Hematopoietic multipotent progenitor cell treated with erythropoietin and hydrocortisone succinate and interleukin-3 and kit ligand, for 8 days (in vitro differentiated cells): Measurements from ENCODE around the gene SOX2.

Source experiments
- DNase-seq: peaks from one replicate; pipeline ENCODE4 v3.0.0-alpha.2; 2015

Gene SOX2

DNA sequence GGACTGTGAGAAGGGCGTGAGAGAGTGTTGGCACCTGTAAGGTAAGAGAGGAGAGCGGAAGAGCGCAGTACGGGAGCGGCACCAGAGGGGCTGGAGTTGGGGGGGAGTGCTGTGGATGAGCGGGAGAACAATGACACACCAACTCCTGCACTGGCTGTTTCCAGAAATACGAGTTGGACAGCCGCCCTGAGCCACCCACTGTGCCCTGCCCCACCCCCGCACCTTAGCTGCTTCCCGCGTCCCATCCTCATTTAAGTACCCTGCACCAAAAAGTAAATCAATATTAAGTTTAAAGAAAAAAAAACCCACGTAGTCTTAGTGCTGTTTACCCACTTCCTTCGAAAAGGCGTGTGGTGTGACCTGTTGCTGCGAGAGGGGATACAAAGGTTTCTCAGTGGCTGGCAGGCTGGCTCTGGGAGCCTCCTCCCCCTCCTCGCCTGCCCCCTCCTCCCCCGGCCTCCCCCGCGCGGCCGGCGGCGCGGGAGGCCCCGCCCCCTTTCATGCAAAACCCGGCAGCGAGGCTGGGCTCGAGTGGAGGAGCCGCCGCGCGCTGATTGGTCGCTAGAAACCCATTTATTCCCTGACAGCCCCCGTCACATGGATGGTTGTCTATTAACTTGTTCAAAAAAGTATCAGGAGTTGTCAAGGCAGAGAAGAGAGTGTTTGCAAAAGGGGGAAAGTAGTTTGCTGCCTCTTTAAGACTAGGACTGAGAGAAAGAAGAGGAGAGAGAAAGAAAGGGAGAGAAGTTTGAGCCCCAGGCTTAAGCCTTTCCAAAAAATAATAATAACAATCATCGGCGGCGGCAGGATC, at the start of gene SOX2:
TSS of gene SOX2 (plus strand) at position 601 of the 811 bp plus-strand sequence. CDS start 436 bp downstream, outside the sequence.
- peak; percentile 13 for DNase-seq

- DNase-seq: no peak
Measured at GRCh38 chr3:181683563-181683962, 28.2 kb upstream of the SOX2 start.

DNA sequence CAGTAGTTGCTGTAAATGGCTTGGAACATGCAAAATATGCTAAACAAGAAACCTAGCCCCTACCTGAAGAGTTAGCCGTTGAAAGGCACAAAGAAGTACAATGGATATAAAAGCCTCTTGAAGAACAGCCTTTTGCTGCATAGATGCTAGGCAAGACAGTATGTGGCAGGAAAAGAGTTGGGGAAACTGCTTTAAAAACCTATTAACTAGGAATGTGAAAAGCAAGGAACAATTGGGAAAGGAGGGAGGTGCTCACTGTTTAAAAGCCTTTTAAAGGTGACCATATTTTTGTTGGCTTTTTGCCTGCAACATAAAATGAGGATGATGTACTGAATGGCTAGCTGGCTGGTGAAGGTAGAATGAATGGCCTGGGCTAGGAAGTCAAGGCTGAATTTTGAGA, 24.5 kb upstream of the SOX2 start:
- no peak for DNase-seq

- no peak for DNase-seq
Measured at GRCh38 chr3:181687731-181688130, 24.0 kb upstream of the SOX2 start.

DNA sequence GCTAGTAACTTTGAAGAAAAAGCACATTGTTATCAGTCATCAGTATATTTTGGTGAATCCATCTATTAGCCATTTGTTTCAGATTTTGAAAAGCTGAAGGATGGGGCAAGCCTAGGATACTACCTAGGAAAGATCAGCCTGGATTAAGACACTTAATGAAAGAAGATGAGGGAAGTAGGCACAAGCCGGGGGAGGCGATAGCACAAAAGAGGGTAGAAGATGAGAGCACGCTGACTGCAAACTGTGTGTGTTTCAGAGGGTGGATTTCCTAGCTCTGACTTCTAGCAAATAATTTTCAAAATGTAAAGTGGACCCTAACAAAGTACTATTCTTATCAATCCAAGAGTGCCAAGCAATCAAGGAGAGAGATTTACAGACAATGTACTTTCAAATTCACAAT, 22.2 kb upstream of the SOX2 start:
- DNase-seq: no peak

DNA sequence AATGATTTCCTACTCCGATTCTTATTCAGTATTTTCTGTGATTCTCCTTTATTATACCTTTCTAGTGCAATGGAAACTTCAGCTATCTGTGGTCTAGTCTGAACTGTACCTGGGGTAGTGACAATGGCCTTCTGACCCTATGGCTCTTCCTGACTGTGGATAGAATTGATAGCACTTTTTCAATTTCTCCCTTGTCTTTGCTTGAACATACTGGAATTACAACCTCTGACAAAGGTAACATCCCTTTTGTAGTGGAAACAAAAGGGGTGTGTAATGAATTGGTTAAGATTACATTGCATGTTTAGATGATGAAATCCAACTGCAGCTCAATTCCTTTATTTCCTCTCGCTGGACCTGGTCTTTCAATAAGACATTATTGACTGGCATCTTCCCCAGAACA, 21.0 kb upstream of the SOX2 start:
- no peak for DNase-seq

- DNase-seq: no peak
Measured at GRCh38 chr3:181691901-181692300, 19.8 kb upstream of the SOX2 start.

- no peak for DNase-seq
Measured at GRCh38 chr3:181692311-181693145, 19.2 kb upstream of the SOX2 start.

DNA sequence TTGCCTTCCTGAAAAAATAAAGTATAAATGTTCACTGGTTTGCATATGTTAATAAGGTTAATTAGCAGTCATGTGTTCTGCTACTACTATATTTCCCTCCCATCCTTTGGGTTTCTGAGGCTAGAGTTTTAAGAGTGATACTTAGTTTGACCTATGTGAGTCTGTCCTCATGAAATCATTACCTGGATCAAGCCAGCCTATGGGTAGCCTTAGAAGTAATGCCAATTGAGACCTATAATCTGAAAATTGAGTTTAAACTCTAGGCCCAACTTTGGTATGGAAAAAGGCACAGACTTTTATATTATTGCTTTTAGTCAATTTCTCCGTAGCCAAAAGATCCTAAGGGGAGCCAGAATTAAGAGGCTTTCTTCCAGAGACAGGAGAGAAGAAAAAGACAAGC, 18.4 kb upstream of the SOX2 start:
- DNase-seq: no peak

DNA sequence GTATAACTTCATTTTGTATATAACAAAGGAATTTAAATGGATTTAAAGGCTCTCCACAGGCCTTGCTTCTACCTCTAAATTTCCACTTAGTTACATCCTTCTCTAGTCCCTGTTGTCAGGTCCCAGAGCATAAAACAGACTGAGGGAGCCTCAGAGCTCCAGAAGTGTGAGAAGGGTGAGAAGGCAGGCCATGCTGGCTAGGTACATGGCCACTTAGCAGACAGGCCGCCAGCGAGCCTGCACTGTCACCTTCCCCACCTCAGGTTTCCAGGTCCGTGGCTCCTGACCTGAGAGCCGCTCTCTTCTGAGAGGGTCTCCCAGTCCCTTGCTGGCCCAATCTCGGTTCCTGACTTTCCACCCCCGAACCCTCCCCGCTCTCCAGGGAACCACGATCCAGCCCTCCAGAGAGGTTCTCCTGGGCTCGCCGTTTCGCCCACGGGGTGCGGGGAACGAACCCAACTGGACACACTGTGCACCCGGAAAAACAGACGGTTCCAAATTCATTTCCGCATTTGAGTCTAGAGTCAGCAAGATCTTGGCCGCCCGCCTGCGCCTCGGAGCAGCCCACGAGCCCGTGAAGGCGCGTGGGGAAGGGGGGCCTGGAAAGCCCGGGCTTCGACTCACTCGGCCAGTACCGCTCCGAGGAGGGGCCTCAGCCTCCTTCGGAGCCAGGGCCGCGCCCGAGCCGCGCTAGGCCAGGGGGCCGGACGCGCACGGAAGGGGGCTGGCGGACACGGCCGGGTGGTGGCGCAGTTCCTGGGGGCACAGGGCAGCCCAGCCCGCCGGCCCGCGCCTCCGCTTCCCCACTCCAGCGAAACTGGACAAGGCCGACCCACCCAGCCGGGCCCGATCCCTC, 16.7 kb upstream of the SOX2 start:
- DNase-seq: no peak

- DNase-seq: no peak
Measured at GRCh38 chr3:181695661-181696491, 15.8 kb upstream of the SOX2 start.

- DNase-seq: no peak
Measured at GRCh38 chr3:181696626-181697230, 15.0 kb upstream of the SOX2 start.

DNA sequence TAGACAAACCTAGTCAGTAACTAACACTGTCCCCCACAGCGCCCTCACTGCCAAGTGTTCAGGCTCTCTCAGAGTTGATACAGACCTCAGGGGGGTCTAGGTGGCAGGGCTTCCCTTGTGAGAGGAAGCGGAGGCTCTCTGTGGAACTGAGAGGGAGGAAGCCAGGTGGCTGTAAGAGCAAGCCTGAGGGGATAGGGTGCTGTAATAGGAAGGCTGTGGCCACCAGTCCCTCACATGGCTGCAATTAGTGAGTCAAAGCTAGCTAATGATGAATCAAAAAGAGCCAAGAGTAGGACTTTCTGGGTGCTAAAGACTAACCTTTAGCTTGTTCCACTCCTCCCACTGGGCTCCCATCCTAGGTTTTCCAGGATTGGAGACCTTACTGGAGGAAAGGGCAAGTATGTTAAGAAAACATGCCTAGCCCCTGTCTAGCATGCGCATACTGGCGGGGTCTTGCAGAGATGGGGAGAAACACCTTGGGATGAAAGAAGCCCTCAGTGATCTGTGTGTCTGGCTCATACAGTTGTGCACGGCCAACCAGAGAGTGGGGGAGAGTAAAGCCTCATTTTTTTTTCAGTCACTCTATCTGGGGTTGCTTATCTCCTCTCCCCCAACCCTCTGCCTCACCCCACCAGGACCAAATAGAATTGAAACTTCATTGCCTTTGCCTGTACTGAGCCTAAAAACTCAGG, 13.3 kb upstream of the SOX2 start:
- DNase-seq: no peak

GRCh38 chr3:181699171-181699903, 12.4 kb upstream of the SOX2 start:
- DNase-seq: no peak

DNA sequence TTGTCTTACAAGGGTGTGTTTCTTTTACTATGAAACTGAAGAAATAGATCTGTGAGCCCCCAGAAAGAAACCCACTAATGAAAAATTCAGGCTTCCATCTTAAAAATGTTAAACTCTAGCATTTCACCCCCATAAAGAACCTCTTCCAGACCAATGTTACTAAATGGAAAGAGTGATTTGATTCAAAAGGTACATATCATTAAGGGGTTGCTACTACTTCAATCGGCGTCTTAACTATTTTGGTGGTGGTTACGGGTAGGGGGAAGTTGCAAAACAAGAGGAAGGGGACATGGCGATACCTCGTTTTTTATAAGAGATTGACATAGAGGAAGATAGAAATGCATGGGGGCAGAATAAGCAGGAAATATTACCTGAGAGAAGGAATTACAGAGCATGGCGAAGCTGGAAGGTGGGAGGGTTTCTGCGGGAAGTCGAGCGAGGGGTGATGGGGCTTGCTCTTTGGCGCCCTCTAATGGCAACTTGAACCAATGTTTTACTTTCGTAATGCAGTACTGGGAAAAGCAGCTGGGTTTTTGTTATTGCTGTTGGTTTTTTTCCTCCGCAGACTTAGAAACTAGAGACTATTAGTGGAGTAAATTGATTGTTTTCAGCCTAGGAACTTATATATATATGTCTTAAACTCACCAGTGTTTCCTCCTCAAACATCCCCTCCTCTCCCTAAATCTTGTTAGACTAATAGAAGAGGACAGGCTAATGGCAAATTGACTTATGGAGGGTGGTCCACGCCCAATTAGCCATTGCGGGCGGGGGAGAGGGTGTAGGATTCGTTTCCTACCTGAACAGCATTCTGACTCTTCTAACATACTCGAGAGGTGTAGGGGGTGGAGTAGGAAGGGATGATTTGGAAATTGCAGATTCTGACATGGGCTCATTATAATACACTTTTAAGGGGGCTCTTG, 11.3 kb upstream of the SOX2 start:
- peak; percentile 71 for DNase-seq

GRCh38 chr3:181701096-181701495, 10.6 kb upstream of the SOX2 start:
- no peak for DNase-seq

DNA sequence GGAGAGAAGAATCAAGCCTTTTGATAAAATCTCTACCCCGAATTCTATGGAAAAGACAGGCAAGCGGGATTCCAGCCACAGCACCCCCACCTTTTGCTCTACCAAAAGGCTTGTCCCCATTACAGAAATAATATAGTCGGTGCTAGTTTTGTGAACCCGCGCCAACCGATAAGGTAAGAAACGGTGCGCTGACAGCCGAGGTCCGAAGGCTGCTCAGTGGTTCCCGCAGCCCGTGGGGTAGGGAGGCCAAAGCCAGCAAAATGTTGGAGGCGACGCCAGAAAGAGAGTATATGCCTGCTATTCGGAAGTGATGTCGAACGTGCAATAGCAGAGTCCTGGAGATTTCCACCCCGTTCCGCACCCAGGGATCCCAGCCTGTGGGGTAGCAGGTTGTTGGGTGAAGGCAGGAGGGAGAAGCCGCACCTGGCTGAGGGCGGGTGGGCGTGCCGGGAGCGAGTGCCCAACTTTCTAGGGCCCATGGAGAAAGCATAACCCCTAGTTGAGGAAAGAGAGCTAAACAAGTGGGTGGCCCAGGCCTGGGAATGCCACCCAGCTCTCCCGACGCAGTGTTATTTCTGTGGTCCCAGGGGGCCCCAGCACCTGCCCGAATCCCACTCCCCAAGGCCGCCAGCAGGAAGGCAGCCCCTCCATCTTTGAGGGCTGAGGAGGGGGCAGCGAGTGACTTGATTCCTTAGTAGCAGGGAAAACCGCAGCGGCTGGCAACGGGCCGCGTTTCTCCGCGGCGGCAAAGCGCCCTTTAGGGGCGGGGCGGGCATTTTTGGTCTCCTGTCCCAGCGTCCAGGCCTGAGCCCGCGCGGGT, 7.9 kb upstream of the SOX2 start:
- DNase-seq: no peak

DNA sequence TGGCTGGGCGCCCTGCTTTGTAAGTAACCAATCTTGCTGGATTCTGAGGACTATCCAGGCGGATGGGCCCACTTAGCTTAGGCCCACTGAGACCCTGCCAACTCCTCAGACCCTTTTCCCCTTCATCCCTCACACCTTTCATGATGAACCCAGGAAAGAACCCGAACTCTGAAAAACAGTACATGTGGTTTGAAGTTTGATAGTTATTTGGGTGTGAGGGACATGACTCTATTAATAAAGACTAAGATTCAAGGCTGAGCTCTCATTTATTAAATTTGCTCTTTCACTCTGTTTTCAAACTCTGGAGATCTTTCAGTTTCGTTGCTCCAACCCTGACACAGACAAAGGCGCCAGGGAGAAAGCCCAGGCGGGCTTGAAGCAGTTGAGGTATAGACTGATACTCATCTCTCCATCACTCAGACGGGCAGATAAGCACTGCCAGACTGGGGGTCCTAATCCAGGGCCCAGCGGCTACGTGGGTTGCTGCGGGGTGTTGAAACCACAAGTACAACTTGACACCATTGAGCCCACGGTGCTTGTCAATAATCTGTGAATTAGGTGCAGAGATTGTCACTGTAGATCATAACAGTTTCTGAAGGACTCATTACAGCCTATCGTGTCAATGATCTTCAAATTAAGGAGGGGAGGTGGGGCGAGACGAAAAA, 7.2 kb upstream of the SOX2 start:
- no peak for DNase-seq
